ENCODE data around the gene STARD13.

STARD13 gene

DNA sequence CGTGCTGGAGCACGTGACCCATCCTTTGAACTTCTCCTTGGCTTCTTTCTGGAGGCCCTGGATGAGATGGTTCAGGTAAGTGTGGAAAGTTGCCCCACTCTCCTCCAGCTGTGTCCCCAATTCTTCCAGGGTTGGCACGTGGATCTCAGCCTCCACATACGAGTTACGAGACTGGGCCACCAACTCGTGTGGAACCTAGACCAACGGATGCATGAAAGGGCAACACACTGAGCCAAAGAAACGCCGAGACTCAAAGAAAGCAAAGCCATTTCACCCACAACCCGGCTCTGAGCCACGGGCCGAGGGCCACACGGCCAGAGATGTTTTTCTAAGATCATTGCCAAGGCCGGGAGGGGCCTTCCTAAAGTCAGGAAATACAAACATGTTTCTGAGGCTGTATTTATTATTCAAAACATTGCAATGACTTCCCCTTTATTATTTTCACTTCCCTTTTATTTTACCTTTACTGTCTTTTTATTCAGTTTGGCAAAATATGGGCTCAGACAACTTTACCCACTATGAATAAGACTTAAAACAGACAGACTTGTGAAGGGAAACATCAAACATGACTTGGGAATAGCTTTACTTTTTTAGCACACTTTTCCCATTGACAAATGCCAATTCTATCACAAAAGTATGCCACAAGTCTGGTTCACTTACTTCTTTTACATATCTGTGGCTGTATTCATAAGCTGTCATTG is 174.7 kb downstream of the STARD13 start:
- no peak for DNase-seq (ENCODE audit: low read depth, low spot score)
- no peak overlapping the region for H3K9ac ChIP-seq (ENCODE audit: insufficient read length, low read depth)

DNA sequence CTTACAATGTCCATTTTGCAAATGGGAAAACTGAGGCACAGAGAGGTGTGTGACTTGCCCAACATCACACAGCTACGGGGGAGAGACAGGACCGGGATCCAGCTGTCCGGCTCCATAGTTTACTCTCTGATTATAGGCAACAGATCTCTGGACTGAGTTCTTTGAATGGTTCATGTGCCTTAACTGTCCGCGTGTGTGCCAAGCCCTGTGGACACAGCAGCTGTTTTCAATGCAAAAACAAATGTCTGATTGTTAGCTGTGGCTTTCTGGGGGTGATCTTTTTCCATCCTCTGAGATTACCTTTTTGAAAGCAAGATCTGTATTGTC is 175.2 kb downstream of the STARD13 start:
- H3K9ac ChIP-seq (ENCODE audit: insufficient read length, low read depth) = no peak overlapping the region
- H3K27me3 ChIP-seq (ENCODE audit: insufficient read depth, insufficient read length) = no peaks in the 10 kb centered on the region
- TF ChIP-seq ZNF274 (IDR thresholded peaks at IDR 0.05; ENCODE audit: low read depth, low read length) (no peak), YY1 (IDR thresholded peaks at IDR 0.05; ENCODE audit: insufficient read depth, insufficient read length) (no peak), SUZ12 (IDR thresholded peaks at IDR 0.05; ENCODE audit: extremely low read depth, insufficient read depth, insufficient read length) (no peak)
- no peak for DNase-seq (ENCODE audit: low read depth, low spot score)
- H3K36me3 ChIP-seq (ENCODE audit: insufficient read depth, insufficient read length, low read length) = peaks cover 46% of the 10 kb centered on the region
- H3K9me3 ChIP-seq (ENCODE audit: insufficient read depth, low read length) = no peaks in the 10 kb centered on the region
- H3K4me3 ChIP-seq (ENCODE audit: insufficient read length, low read depth) = no peak overlapping the region
- no peaks in the 10 kb centered on the region for H3K4me1 ChIP-seq (ENCODE audit: insufficient read depth, insufficient read length)

More for the DNA sequence above, 174.7 kb downstream of the STARD13 start:
- Histone ChIP-seq H3K27me3 (ENCODE audit: insufficient read depth, insufficient read length) (no peaks in the 10 kb centered on the region), H3K4me3 (ENCODE audit: insufficient read length, low read depth) (no peak overlapping the region), H3K36me3 (ENCODE audit: insufficient read depth, insufficient read length, low read length) (peaks cover 44% of the 10 kb centered on the region), H3K4me1 (ENCODE audit: insufficient read depth, insufficient read length) (no peaks in the 10 kb centered on the region), H3K9me3 (ENCODE audit: insufficient read depth, low read length) (no peaks in the 10 kb centered on the region)
- no peak for TF ChIP-seq ZNF274 (IDR thresholded peaks at IDR 0.05; ENCODE audit: low read depth, low read length)
- TF ChIP-seq YY1 (IDR thresholded peaks at IDR 0.05; ENCODE audit: insufficient read depth, insufficient read length) = no peak
- no peak for TF ChIP-seq SUZ12 (IDR thresholded peaks at IDR 0.05; ENCODE audit: extremely low read depth, insufficient read depth, insufficient read length)

DNA sequence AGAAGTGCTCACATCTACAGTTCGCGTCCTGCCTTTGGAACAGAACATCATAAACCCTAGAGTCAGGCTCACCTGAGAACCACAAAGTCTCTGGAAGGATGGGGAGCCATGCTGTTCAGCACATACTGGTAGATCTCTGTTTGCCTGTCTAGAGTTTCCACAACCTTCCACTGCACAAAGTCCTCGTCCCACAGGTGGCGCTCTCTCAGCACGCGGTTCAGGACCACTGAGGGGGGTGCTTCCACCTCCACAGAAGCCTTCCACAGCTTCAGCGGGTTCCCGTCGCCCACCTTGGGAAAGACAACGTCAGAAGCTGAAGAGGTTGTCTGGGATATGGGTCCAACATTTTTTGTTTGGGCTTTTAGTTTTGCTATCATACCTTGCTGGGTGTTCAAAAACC is 175.8 kb downstream of the STARD13 start:
- Histone ChIP-seq H3K4me3 (ENCODE audit: insufficient read length, low read depth) (no peak overlapping the region), H3K9me3 (ENCODE audit: insufficient read depth, low read length) (no peaks in the 10 kb centered on the region), H3K27me3 (ENCODE audit: insufficient read depth, insufficient read length) (no peaks in the 10 kb centered on the region), H3K36me3 (ENCODE audit: insufficient read depth, insufficient read length, low read length) (peaks cover 48% of the 10 kb centered on the region), H3K4me1 (ENCODE audit: insufficient read depth, insufficient read length) (no peaks in the 10 kb centered on the region), H3K9ac (ENCODE audit: insufficient read length, low read depth) (no peak overlapping the region)
- TF ChIP-seq YY1 (IDR thresholded peaks at IDR 0.05; ENCODE audit: insufficient read depth, insufficient read length) (no peak), ZNF274 (IDR thresholded peaks at IDR 0.05; ENCODE audit: low read depth, low read length) (no peak), SUZ12 (IDR thresholded peaks at IDR 0.05; ENCODE audit: extremely low read depth, insufficient read depth, insufficient read length) (no peak)
- DNase-seq (ENCODE audit: low read depth, low spot score) = no peak

DNA sequence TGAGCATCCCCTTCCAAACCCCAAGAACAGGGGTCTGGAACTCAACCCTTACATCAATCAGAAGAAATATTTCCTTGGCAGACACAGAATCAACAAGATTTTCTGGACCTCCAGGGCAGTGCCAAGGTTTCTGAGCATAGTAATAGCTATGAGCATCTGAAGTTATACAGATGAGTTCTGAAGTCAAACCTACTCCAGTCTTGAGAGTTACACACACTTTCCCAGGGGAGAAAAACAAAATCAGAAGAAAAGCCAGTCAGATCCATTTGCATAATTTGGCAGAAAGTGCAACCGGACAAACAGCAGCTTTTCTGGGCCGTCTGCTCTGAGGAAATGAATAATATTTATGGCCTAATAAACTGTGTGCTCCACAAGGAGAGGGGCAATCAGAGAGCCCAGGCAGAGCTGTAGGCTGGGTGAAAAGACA is 176.3 kb downstream of the STARD13 start:
- DNase-seq (ENCODE audit: low read depth, low spot score) = no peak
- Histone ChIP-seq H3K4me3 (ENCODE audit: insufficient read length, low read depth) (no peak overlapping the region), H3K9ac (ENCODE audit: insufficient read length, low read depth) (no peak overlapping the region), H3K27me3 (ENCODE audit: insufficient read depth, insufficient read length) (no peaks in the 10 kb centered on the region), H3K36me3 (ENCODE audit: insufficient read depth, insufficient read length, low read length) (peaks cover 52% of the 10 kb centered on the region), H3K9me3 (ENCODE audit: insufficient read depth, low read length) (no peaks in the 10 kb centered on the region), H3K4me1 (ENCODE audit: insufficient read depth, insufficient read length) (no peaks in the 10 kb centered on the region)
- TF ChIP-seq SUZ12 (IDR thresholded peaks at IDR 0.05; ENCODE audit: extremely low read depth, insufficient read depth, insufficient read length) (no peak), YY1 (IDR thresholded peaks at IDR 0.05; ENCODE audit: insufficient read depth, insufficient read length) (no peak), ZNF274 (IDR thresholded peaks at IDR 0.05; ENCODE audit: low read depth, low read length) (no peak)

DNA sequence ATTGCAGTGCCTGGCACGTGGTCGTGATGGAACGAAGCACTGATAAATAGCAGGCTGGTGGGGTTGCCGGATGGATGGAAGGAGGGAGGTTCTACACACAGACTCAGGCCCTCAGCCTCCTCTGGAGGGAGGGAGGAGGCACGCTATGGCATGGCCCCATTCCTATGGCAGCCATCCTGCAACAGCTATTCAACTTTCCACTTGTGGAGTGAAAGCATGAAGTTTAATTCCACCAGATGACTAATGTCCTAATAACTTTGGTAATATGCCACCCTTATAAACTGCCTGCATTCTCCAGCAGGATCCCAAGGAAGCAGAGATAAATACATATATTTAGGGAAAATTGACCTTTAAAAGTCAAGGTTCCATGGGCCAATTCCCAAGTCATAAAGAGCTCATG is 176.9 kb downstream of the STARD13 start:
- Histone ChIP-seq H3K27me3 (ENCODE audit: insufficient read depth, insufficient read length) (no peaks in the 10 kb centered on the region), H3K9ac (ENCODE audit: insufficient read length, low read depth) (no peak overlapping the region), H3K4me1 (ENCODE audit: insufficient read depth, insufficient read length) (no peaks in the 10 kb centered on the region), H3K36me3 (ENCODE audit: insufficient read depth, insufficient read length, low read length) (peaks cover 52% of the 10 kb centered on the region), H3K4me3 (ENCODE audit: insufficient read length, low read depth) (no peak overlapping the region), H3K9me3 (ENCODE audit: insufficient read depth, low read length) (no peaks in the 10 kb centered on the region)
- no peak for DNase-seq (ENCODE audit: low read depth, low spot score)
- TF ChIP-seq SUZ12 (IDR thresholded peaks at IDR 0.05; ENCODE audit: extremely low read depth, insufficient read depth, insufficient read length) = no peak

DNA sequence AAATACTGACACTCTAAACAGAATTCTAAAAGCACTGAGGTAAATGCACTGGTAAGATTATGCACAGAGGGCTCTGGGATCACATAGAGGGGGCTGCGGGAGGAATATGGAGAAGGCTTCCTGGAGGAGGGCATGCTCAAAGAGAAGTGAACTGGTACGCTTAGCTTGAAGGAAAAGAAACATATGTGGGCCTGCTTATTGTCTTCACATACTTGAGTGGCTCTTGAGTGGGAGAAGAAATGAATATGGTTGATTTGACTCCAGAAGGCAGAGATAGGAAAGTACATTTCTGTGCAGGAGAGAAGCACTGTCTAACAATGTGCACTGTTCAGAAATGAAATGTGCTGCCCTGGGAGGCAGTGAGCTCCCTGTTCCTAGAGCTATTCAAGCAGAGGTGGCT is 178.2 kb downstream of the STARD13 start:
- DNase-seq (ENCODE audit: low read depth, low spot score) = no peak
- no peaks in the 10 kb centered on the region for H3K4me1 ChIP-seq (ENCODE audit: insufficient read depth, insufficient read length)
- H3K4me3 ChIP-seq (ENCODE audit: insufficient read length, low read depth) = no peak overlapping the region
- TF ChIP-seq SUZ12 (IDR thresholded peaks at IDR 0.05; ENCODE audit: extremely low read depth, insufficient read depth, insufficient read length) (no peak), YY1 (IDR thresholded peaks at IDR 0.05; ENCODE audit: insufficient read depth, insufficient read length) (no peak), ZNF274 (IDR thresholded peaks at IDR 0.05; ENCODE audit: low read depth, low read length) (no peak)
- peaks cover 40% of the 10 kb centered on the region for H3K36me3 ChIP-seq (ENCODE audit: insufficient read depth, insufficient read length, low read length)
- no peaks in the 10 kb centered on the region for H3K27me3 ChIP-seq (ENCODE audit: insufficient read depth, insufficient read length)
- no peaks in the 10 kb centered on the region for H3K9me3 ChIP-seq (ENCODE audit: insufficient read depth, low read length)
- no peak overlapping the region for H3K9ac ChIP-seq (ENCODE audit: insufficient read length, low read depth)

DNA sequence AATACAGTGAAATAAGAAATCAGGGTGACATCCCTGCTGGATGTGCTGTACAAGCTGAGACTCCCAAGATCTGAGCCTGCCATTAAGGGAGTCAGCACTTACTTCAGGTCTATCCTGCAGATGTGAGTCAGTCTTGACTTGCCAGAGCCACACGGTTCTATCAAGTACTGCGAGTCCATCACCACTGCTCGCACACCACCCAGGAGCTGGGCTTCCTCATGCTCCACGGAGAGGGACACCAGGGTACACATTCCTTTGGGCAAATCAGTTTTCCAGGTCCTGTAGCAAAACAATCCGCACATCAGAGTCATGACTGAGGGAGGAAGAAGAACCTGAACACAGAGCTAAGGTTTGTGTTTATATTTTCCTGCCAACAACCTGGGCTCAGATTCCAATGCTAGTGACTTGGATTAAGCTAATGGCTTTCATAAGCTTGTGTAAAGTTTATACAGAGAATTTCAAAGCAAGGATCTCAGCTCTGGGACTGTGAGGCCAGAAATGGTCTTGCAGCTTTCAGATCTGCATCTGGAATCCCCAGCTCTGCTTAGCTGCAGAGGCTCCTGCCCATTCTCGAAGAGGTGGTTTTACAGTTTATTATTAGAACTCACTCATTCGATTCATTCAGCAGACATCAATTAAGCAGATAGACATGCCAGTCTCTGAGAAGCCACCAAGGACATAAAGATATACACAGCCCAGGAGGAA is 178.7 kb downstream of the STARD13 start:
- H3K4me1 ChIP-seq (ENCODE audit: insufficient read depth, insufficient read length) = no peaks in the 10 kb centered on the region
- DNase-seq (ENCODE audit: low read depth, low spot score) = no peak
- no peak overlapping the region for H3K9ac ChIP-seq (ENCODE audit: insufficient read length, low read depth)

More for the DNA sequence above, 178.7 kb downstream of the STARD13 start:
- no peaks in the 10 kb centered on the region for H3K27me3 ChIP-seq (ENCODE audit: insufficient read depth, insufficient read length)
- no peaks in the 10 kb centered on the region for H3K9me3 ChIP-seq (ENCODE audit: insufficient read depth, low read length)
- no peak overlapping the region for H3K4me3 ChIP-seq (ENCODE audit: insufficient read length, low read depth)
- TF ChIP-seq SUZ12 (IDR thresholded peaks at IDR 0.05; ENCODE audit: extremely low read depth, insufficient read depth, insufficient read length) (no peak), ZNF274 (IDR thresholded peaks at IDR 0.05; ENCODE audit: low read depth, low read length) (no peak)
- peaks cover 40% of the 10 kb centered on the region for H3K36me3 ChIP-seq (ENCODE audit: insufficient read depth, insufficient read length, low read length)

All from NT2/D1 (cell line).